Measurements from ENCODE around the gene IL24.

IL24 gene

GRCh38 chr1:206949208-206949607 is 52.0 kb downstream of the IL24 start:
- H3K36me3 ChIP-seq (ENCODE audit: control insufficient read depth in 4 of 4, insufficient read depth in 4 of 4, low read length in 3 of 4): no peaks in the 10 kb centered on the region
- WGBS (ENCODE audit: insufficient coverage): 0% methylated on average over 3 of the region's 4 CpGs
- no peak overlapping the region for H3K27ac ChIP-seq (ENCODE audit: insufficient read depth in 1 of 2, low read depth in 1 of 2, low read length in 2 of 2, poor library complexity in 1 of 2, severe bottlenecking in 2 of 2)
- no peaks in the 10 kb centered on the region for H3K9me3 ChIP-seq (ENCODE audit: control extremely low read depth in 1 of 5, control insufficient read depth in 4 of 5, insufficient read depth in 2 of 5, low read depth in 1 of 5, low read length in 4 of 5)
- peaks cover 0 to 45% (median 16%) of the 10 kb centered on the region in 4 experiments for H3K4me1 ChIP-seq (ENCODE audit: control extremely low read depth in 1 of 4, control insufficient read depth in 4 of 4, insufficient read depth in 4 of 4, low read length in 3 of 4)
- H3K27me3 ChIP-seq (replicated peaks in 2 of 5; ENCODE audit: control insufficient read depth in 4 of 5, insufficient read depth in 5 of 5, low read length in 4 of 5): no peaks in the 10 kb centered on the region
- ChIA-PET CTCF (interaction anchor here (1.2 to 5.8 kb wide), 4 partner anchors 13 to 38 kb away, joined by 3 to 35 read pairs (median 18); no protein-coding TSS in a partner anchor), POLR2A (no interaction called here)
- peak in 1 of 3 donors; percentile 37 for DNase-seq
- H3K4me3 ChIP-seq (ENCODE audit: control insufficient read depth in 1 of 7, extremely low read depth in 1 of 7, insufficient read depth in 4 of 7, low read depth in 2 of 7, low read length in 6 of 7): peak overlapping the region in 1 of 7 experiments; percentile 27

GRCh38 chr1:206949641-206950040 is 52.4 kb downstream of the IL24 start:
- no peak for DNase-seq
- Histone ChIP-seq H3K9me3 (ENCODE audit: control extremely low read depth in 1 of 5, control insufficient read depth in 4 of 5, insufficient read depth in 2 of 5, low read depth in 1 of 5, low read length in 4 of 5) (no peaks in the 10 kb centered on the region), H3K4me3 (ENCODE audit: control insufficient read depth in 1 of 7, extremely low read depth in 1 of 7, insufficient read depth in 4 of 7, low read depth in 2 of 7, low read length in 6 of 7) (no peak overlapping the region), H3K36me3 (ENCODE audit: control insufficient read depth in 4 of 4, insufficient read depth in 4 of 4, low read length in 3 of 4) (no peaks in the 10 kb centered on the region), H3K4me1 (ENCODE audit: control extremely low read depth in 1 of 4, control insufficient read depth in 4 of 4, insufficient read depth in 4 of 4, low read length in 3 of 4) (peaks cover 0 to 50% (median 16%) of the 10 kb centered on the region in 4 experiments), H3K27ac (ENCODE audit: insufficient read depth in 1 of 2, low read depth in 1 of 2, low read length in 2 of 2, poor library complexity in 1 of 2, severe bottlenecking in 2 of 2) (no peak overlapping the region), H3K27me3 (replicated peaks in 2 of 5; ENCODE audit: control insufficient read depth in 4 of 5, insufficient read depth in 5 of 5, low read length in 4 of 5) (no peaks in the 10 kb centered on the region)
- WGBS (ENCODE audit: insufficient coverage): 100% methylated on average over 4 of the region's 5 CpGs
- ChIA-PET POLR2A (no interaction called here), CTCF (interaction anchor here (0.7 to 5.8 kb wide), 4 partner anchors 14 to 38 kb away, joined by 3 to 35 read pairs (median 12); no protein-coding TSS in a partner anchor)

GRCh38 chr1:206951318-206952100 is 54.3 kb downstream of the IL24 start:
- H3K27ac ChIP-seq (ENCODE audit: insufficient read depth in 1 of 2, low read depth in 1 of 2, low read length in 2 of 2, poor library complexity in 1 of 2, severe bottlenecking in 2 of 2): no peak overlapping the region
- ChIA-PET CTCF (interaction anchor here (0.7 to 3.0 kb wide), 9 partner anchors 9 to 186 kb away, joined by 3 to 22 read pairs (median 3); partner anchors contain the start of gene FCAMR), POLR2A (no interaction called here)
- 66% methylated on average over 3 of the region's 4 CpGs for WGBS (ENCODE audit: insufficient coverage)
- H3K4me3 ChIP-seq (ENCODE audit: control insufficient read depth in 1 of 7, extremely low read depth in 1 of 7, insufficient read depth in 4 of 7, low read depth in 2 of 7, low read length in 6 of 7): no peak overlapping the region
- no peaks in the 10 kb centered on the region for H3K36me3 ChIP-seq (ENCODE audit: control insufficient read depth in 4 of 4, insufficient read depth in 4 of 4, low read length in 3 of 4)
- H3K9me3 ChIP-seq (ENCODE audit: control extremely low read depth in 1 of 5, control insufficient read depth in 4 of 5, insufficient read depth in 2 of 5, low read depth in 1 of 5, low read length in 4 of 5): no peaks in the 10 kb centered on the region
- no peaks in the 10 kb centered on the region for H3K27me3 ChIP-seq (replicated peaks in 2 of 5; ENCODE audit: control insufficient read depth in 4 of 5, insufficient read depth in 5 of 5, low read length in 4 of 5)
- no peak for DNase-seq
- peaks cover 0 to 58% (median 17%) of the 10 kb centered on the region in 4 experiments for H3K4me1 ChIP-seq (ENCODE audit: control extremely low read depth in 1 of 4, control insufficient read depth in 4 of 4, insufficient read depth in 4 of 4, low read length in 3 of 4)

GRCh38 chr1:206952171-206952570 is 54.9 kb downstream of the IL24 start:
- H3K4me3 ChIP-seq (ENCODE audit: control insufficient read depth in 1 of 7, extremely low read depth in 1 of 7, insufficient read depth in 4 of 7, low read depth in 2 of 7, low read length in 6 of 7): no peak overlapping the region
- H3K9me3 ChIP-seq (ENCODE audit: control extremely low read depth in 1 of 5, control insufficient read depth in 4 of 5, insufficient read depth in 2 of 5, low read depth in 1 of 5, low read length in 4 of 5): no peaks in the 10 kb centered on the region
- no peaks in the 10 kb centered on the region for H3K36me3 ChIP-seq (ENCODE audit: control insufficient read depth in 4 of 4, insufficient read depth in 4 of 4, low read length in 3 of 4)
- H3K27ac ChIP-seq (ENCODE audit: insufficient read depth in 1 of 2, low read depth in 1 of 2, low read length in 2 of 2, poor library complexity in 1 of 2, severe bottlenecking in 2 of 2): no peak overlapping the region
- H3K4me1 ChIP-seq (ENCODE audit: control extremely low read depth in 1 of 4, control insufficient read depth in 4 of 4, insufficient read depth in 4 of 4, low read length in 3 of 4): peaks cover 0 to 53% (median 17%) of the 10 kb centered on the region in 4 experiments
- 8% methylated on average over 2 of the region's 4 CpGs for WGBS (ENCODE audit: insufficient coverage)
- H3K27me3 ChIP-seq (replicated peaks in 2 of 5; ENCODE audit: control insufficient read depth in 4 of 5, insufficient read depth in 5 of 5, low read length in 4 of 5): no peaks in the 10 kb centered on the region
- POLR2A ChIA-PET: no interaction called here
- CTCF ChIA-PET: interaction anchor here (1.1 to 3.0 kb wide), 8 partner anchors 10 to 186 kb away, joined by 3 to 22 read pairs (median 3); partner anchors contain the start of gene FCAMR
- DNase-seq: peak; percentile 29 to 91 (median 85)

- H3K36me3 ChIP-seq (ENCODE audit: control insufficient read depth in 4 of 4, insufficient read depth in 4 of 4, low read length in 3 of 4): no peaks in the 10 kb centered on the region
- DNase-seq: no peak
- ChIA-PET CTCF (interaction anchor here (1.4 kb wide), 1 partner anchor 30 kb away, joined by 3 read pairs; no protein-coding TSS in a partner anchor), POLR2A (no interaction called here)
- H3K9me3 ChIP-seq (ENCODE audit: control extremely low read depth in 1 of 5, control insufficient read depth in 4 of 5, insufficient read depth in 2 of 5, low read depth in 1 of 5, low read length in 4 of 5): no peaks in the 10 kb centered on the region
- no peak overlapping the region for H3K27ac ChIP-seq (ENCODE audit: insufficient read depth in 1 of 2, low read depth in 1 of 2, low read length in 2 of 2, poor library complexity in 1 of 2, severe bottlenecking in 2 of 2)
- 100% methylated on average over 3 of the region's 3 CpGs for whole genome bisulfite sequencing (ENCODE audit: insufficient coverage)
- peaks cover 0 to 48% (median 17%) of the 10 kb centered on the region in 4 experiments for H3K4me1 ChIP-seq (ENCODE audit: control extremely low read depth in 1 of 4, control insufficient read depth in 4 of 4, insufficient read depth in 4 of 4, low read length in 3 of 4)
- no peaks in the 10 kb centered on the region for H3K27me3 ChIP-seq (replicated peaks in 2 of 5; ENCODE audit: control insufficient read depth in 4 of 5, insufficient read depth in 5 of 5, low read length in 4 of 5)
- H3K4me3 ChIP-seq (ENCODE audit: control insufficient read depth in 1 of 7, extremely low read depth in 1 of 7, insufficient read depth in 4 of 7, low read depth in 2 of 7, low read length in 6 of 7): no peak overlapping the region
Measured at GRCh38 chr1:206953126-206953525, 55.9 kb downstream of the IL24 start.

GRCh38 chr1:206953626-206954025 is 56.4 kb downstream of the IL24 start:
- DNase-seq: no peak
- Histone ChIP-seq H3K36me3 (ENCODE audit: control insufficient read depth in 4 of 4, insufficient read depth in 4 of 4, low read length in 3 of 4) (no peaks in the 10 kb centered on the region), H3K27ac (ENCODE audit: insufficient read depth in 1 of 2, low read depth in 1 of 2, low read length in 2 of 2, poor library complexity in 1 of 2, severe bottlenecking in 2 of 2) (no peak overlapping the region), H3K4me3 (ENCODE audit: control insufficient read depth in 1 of 7, extremely low read depth in 1 of 7, insufficient read depth in 4 of 7, low read depth in 2 of 7, low read length in 6 of 7) (no peak overlapping the region), H3K4me1 (ENCODE audit: control extremely low read depth in 1 of 4, control insufficient read depth in 4 of 4, insufficient read depth in 4 of 4, low read length in 3 of 4) (peaks cover 0 to 43% (median 17%) of the 10 kb centered on the region in 4 experiments), H3K9me3 (ENCODE audit: control extremely low read depth in 1 of 5, control insufficient read depth in 4 of 5, insufficient read depth in 2 of 5, low read depth in 1 of 5, low read length in 4 of 5) (no peaks in the 10 kb centered on the region), H3K27me3 (replicated peaks in 2 of 5; ENCODE audit: control insufficient read depth in 4 of 5, insufficient read depth in 5 of 5, low read length in 4 of 5) (no peaks in the 10 kb centered on the region)
- 95% methylated on average over 2 of the region's 2 CpGs for WGBS (ENCODE audit: insufficient coverage)
- CTCF ChIA-PET: interaction anchor here (1.1 to 2.4 kb wide), 4 partner anchors 12 to 31 kb away, joined by 3 to 7 read pairs (median 4); partner anchors contain the start of gene FCAMR
- POLR2A ChIA-PET: no interaction called here

All from common myeloid progenitor, CD34-positive (primary cell).